ENCODE measurements around the gene VAC14.

DNA sequence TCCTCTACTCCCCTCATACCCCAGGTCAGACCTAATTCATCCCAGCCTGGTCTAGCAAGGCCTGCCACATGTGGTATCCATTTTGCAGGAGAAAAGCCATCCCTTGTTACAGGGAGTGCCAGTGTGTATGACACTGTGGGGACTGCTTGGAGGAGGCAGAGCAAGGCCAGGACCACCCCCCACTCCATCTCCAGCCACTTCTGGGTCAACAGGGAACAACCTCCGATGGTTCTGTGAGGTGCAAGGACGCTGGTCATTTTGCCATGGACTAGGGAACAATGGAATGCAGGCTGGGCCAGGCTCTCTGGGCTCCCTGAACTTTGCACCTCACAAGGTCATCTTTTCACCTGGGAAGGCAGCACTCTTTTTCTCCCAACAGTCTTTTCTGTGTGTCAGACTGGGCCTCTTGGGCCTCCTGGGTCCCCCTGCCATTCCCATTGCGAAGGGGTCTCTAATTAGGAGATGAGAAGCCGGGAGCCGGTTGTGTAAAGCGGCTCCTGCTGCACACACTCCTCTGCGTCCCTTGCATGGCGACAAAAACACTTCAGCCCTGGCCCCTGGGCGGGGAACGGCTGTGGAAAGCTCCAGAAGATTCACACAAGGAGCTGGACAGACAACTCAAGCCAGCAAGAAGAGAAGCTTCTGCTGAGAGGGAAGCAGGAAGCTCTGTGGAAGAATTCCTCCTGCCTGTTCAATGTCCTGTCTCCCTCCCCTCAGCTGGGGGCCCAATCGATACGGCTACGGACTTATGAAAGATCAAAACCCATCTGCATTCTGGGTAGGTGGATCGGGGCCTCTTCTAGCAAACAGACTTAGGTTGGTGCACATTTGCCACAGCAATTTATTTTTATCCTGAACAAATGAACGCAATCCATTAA is 76.6 kb downstream of the VAC14 start:
- TF ChIP-seq, protein P1, sequence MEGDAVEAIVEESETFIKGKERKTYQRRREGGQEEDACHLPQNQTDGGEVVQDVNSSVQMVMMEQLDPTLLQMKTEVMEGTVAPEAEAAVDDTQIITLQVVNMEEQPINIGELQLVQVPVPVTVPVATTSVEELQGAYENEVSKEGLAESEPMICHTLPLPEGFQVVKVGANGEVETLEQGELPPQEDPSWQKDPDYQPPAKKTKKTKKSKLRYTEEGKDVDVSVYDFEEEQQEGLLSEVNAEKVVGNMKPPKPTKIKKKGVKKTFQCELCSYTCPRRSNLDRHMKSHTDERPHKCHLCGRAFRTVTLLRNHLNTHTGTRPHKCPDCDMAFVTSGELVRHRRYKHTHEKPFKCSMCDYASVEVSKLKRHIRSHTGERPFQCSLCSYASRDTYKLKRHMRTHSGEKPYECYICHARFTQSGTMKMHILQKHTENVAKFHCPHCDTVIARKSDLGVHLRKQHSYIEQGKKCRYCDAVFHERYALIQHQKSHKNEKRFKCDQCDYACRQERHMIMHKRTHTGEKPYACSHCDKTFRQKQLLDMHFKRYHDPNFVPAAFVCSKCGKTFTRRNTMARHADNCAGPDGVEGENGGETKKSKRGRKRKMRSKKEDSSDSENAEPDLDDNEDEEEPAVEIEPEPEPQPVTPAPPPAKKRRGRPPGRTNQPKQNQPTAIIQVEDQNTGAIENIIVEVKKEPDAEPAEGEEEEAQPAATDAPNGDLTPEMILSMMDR (IDR thresholded peaks at IDR 0.05), result no peak
- TF ChIP-seq POLR2A (IDR thresholded peaks at IDR 0.05), result no peak
